HG02884 (cell line): ENCODE measurements around the gene SLC9A9.
"Not testable (repeated sequence)": the region's sequence is repeated elsewhere in the genome, so short reads cannot be mapped to it uniquely, and the experiment has no call there.

ENCODE experiments used
- ATAC-seq: cut with Tn5 transposase; IDR thresholded peaks from one replicate; pipeline ENCODE4 v1.9.1; 2021; ENCODE audit warnings: mild to moderate bottlenecking, moderate library complexity; ENCODE audit not compliant: unreplicated experiment

The SLC9A9 gene

DNA sequence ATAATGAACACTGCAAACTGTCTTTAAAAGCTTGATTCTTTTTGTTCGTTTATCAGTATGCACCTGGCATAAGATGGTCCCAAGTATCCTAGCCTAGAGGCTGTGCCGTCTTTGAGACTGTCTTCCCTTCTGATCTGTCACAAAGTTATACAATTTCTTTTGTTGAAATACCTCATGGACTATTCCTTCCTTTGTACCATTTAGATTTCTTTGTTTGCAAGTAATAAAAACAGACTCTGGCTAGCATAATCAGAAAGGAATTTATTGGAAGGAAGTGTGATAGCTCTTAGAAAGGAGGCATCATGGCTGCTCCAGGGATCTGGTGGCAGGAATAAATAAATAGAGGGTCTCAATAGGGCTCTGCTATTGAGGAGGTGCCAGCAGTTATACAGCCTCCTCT lies 280.4 kb downstream of the SLC9A9 start:
- no peak for ATAC-seq

- ATAC-seq: no peak
These were observed 282.3 kb downstream of the SLC9A9 start for GRCh38 chr3:143565951-143566350.

GRCh38 chr3:143563786-143564185 lies 284.5 kb downstream of the SLC9A9 start:
- ATAC-seq: no peak

- no peak for ATAC-seq
These were observed 285.5 kb downstream of the SLC9A9 start for GRCh38 chr3:143562789-143563188.

GRCh38 chr3:143559296-143559695 lies 289.0 kb downstream of the SLC9A9 start:
- ATAC-seq: no peak

- ATAC-seq: no peak
These were observed 295.4 kb downstream of the SLC9A9 start for GRCh38 chr3:143552851-143553250.

DNA sequence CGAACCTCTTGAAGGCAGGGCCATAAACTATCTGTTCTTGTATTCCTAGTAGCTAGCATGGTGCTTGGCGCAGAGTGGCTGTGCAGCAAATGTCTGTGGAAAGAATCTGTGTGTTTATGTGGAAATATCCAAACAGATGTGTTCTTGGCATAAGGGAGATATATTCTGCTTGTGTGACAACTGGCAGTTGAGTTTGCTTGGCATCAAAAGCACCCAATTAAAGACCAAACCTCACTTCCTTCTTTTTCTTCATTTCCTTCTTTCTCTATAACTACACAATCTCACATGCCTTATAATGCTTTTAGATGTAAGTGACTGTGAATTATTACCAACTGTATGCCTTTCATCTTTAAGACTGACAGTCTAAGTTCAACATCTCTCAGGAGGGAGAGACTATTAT lies 296.5 kb downstream of the SLC9A9 start:
- no peak for ATAC-seq

DNA sequence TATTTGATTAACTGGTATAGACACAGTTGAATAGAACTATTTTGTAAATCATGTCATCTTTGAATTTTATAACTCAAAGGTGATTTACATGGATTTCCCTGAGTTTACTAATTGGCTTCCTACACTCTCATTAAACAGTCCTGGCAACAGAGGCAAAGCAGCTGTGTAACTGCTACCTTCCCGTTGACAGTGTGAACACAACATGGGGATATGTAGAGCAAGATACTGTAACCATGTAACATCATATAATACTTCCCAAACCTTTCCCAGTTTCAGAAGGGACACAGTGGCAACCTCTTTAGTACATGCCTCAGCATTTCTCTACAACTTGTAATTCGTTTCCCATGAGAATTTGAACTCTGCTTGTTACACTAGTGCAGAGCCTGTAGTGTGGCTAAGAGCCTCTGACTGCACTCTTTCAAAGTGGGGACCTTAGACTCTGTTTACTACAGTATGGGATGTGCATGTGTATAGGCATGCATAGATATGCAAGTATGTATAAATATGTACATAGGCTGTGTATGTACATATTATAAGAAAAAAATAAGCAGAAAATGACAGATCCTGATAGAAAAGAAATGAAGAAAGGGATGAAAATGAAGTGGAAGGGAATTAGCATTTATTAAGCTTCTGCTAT lies 299.3 kb downstream of the SLC9A9 start:
- ATAC-seq: no peak

DNA sequence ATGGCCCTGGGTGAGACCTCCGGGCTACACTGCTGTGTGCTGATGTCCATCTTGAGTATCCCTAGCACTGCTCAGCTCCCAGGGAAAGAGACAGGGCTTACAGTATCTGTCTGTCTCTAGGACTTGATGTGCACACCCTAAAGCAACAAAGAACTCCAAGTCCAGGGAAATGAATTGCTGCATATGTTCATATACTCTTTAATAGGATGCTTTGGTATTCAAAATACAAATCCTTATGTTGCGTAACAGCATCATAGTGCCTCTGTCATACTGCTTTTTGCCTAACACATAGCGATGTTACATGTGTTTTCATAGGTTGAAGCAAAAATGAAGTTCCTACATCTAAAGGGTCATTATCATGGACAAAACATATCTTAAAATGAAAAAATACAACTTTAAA lies 299.9 kb downstream of the SLC9A9 start:
- no peak for ATAC-seq

DNA sequence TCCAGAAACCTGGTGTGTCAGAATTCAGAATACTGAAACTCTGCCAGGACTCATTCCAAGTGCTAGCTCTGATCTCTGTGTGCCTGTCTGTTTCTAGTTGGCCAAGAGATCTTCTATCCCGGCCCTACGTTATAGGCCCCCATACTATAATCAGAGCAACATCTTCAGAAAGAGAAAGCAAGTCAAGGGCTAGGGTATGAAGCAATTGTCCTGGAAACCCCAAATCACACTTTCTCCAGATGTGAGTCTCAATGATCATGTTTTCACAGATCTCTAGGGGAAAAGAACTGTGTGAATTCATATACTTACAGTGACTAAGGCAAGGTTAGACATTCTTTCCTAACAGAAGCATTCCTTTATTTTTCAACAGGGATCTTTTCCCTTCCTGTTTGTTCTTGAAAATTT lies 309.7 kb downstream of the SLC9A9 start:
- no peak for ATAC-seq

- no peak for ATAC-seq
These were observed 310.2 kb downstream of the SLC9A9 start for GRCh38 chr3:143538061-143538460.

DNA sequence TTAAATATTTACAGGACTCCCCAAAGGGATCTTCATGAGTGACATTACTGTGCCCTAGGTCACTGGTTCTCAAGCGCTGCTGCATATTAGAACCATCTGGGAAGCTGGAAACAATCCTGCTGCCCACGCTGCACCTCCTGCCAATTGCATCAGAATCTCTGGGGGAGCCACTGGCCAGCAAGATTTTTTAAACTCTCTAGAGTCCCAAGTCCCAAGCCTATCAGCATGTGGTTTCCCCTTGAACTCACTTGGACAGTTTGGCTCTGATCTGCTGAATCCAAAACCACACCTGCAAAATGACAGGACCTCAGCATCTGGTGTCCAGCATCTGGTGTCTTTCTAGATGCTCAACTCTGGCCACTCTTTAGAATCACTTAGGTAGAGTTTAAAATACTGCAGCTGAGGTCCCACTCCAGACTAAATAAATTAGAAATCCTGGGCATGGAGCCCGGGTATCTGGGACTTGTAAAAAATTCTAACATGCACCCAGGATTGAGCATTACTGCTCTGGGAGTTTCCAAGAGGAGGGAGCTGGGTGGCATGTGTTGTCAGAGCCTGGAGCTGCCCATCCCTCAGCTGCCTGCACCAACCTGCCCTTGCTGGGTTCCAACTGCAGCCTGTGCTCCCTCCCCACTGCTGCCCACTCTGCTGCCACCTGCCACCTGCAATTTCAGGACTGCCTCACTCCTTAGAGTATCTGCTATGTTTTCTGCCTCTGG lies 311.3 kb downstream of the SLC9A9 start:
- no peak for ATAC-seq

- ATAC-seq: peak; percentile 96
These were observed 312.1 kb downstream of the SLC9A9 start for GRCh38 chr3:143535994-143536784.

DNA sequence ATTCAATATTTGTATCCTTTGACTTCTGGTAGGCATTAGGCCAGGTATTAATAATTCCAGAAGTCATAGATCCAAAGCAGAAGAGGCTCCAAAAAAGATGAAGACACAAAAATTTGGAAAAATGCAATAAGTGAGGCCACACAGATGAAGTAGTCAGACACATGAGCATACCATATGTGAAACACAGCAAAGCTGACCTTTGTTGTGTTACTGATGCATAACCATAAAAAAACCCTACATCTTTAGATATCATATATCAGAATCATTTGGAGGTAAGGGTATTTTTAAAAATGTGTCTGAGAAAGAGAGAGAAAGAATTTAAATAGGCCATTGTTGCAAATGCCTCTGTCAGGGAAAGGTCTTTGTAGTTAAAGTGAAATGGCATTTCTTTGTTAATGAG lies 314.9 kb downstream of the SLC9A9 start:
- ATAC-seq: no peak

DNA sequence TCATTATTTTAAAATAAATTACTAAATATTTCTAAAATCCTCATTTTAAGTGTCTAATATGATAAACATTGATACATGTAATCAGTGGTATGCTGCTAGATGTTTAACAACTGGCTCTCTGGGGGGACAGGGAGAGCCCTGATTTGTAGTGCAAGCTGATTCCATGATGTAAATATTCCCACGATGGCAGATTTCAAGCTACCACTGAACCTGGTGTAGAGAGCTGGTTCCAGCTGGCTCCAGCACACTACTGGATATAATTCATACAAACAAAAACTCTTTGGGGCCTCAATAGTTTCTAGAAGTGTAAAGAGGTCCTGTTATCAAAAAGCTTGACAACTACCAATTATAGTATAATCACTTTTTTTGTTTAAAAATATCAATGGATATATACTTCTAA lies 316.2 kb downstream of the SLC9A9 start:
- no peak for ATAC-seq

DNA sequence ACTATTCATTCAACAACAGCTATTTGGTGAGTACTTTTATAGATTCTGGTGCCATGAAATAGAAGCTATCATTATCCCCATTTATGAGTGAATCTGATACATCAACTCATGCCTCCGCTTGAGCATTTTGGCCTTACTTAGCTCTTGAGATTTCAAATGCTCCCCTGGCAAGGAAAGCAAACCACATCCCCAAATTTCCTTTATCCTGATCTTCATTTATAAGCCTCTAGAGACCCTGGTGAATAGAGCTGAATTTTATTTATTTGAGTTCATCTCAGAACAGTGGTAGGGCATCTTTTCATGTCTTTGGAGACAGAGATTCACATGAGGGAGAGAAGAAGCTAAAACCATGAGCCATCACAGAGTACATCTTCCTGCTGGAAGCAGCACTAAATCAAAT lies 317.2 kb downstream of the SLC9A9 start:
- no peak for ATAC-seq

DNA sequence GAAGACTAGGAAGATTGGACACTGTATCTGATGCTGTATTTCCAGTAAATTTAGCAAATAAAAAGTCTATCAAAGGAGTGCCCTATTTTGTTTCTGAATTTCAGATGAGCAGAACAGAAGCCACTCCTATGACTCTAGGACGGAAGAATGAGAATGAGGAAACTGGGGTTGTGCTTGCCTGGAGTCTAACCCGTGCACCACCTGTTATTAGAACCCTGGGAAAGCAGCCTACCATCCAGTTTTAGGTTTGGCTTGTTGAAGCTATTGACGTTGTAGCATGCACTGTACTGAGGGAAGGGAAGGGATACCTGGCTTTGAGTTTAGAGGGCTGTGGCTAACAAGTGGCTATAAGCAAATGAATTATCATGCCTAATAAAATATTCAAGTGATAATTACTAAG lies 318.5 kb downstream of the SLC9A9 start:
- ATAC-seq: no peak

DNA sequence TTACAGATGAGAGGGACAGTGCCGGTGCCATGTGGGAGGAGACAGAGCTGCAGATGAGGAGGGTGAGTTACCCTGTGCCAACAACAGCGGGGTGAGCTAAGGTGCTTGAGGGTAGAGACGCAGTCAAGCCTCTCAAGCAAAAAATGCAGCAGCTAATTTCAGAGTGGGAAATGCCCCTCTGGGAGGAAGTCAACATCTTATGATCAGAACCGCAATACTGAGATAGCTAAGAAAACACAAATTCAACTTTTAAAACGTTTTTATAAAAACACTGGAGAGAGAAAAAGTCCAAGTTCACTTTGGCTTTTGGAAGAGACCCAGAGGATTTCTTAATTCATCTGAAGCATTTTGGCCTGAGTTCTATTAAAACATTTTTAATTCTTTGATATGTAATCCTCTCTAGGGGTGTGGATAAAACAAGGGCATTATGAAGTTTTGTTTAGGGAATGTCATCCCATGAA lies 319.2 kb downstream of the SLC9A9 start:
- ATAC-seq: peak; percentile 68

- ATAC-seq: no peak
These were observed 322.2 kb downstream of the SLC9A9 start for GRCh38 chr3:143526011-143526545.

DNA sequence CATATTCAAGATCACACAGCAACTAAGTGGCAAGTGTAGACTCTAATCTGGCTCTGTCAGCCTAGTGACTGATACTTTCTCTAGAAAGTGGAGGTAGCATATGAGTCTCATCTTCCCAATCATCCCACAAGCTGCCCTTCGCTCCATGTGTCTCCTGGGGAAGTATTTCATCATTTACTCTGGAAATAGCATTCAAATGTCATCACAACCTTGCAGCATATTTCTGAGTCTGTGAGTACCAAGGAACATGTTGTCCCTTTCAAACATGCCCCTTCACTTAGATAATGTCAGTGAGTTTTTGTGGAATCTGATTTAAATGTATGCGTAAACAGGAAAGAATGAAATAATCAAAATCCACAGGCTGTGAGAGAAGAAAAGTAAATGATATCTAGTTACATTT lies 322.9 kb downstream of the SLC9A9 start:
- ATAC-seq: no peak

GRCh38 chr3:143521803-143522202 lies 326.5 kb downstream of the SLC9A9 start:
- ATAC-seq: no peak

- ATAC-seq: not testable (repeated sequence)
These were observed 331.1 kb downstream of the SLC9A9 start for GRCh38 chr3:143517131-143517530.
